VCaP (cell line): ENCODE results near the gene NEGR1.
"Not testable (repeated sequence)": the region's sequence is repeated elsewhere in the genome, so short reads cannot be mapped to it uniquely, and the experiment has no call there.

Experiments used
- H3K27ac ChIP-seq: fragments of 450-650 bp; 2 replicates; pipeline ENCODE4 v1.5.1; 2017
- TF ChIP-seq, protein P1 (sequence below): fragments of 450-650 bp; conservative IDR thresholded peaks from 2 replicates; pipeline ENCODE4 v1.5.1; 2017; ENCODE audit warnings: mild to moderate bottlenecking, moderate library complexity

Gene NEGR1

DNA sequence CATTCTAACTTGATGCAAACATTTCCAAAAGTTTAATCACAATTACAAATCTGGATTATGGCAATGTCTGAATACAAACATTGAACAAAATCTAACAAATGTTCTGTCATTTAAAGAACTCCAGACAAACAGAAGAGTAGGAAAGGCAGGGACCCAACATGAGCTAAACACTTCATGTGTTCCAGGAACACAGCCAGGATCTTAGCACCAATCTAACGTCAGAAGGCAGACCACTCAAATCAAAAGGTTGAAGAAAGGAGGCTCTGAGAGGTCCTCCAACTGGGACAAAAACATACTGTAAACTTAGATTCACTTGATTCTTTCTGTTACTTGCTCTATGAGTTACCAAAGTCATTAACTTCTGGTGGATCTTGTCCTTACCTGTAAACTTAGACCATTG lies 374.0 kb downstream of the NEGR1 start:
- peak overlapping the region; percentile 75 for H3K27ac ChIP-seq
- TF ChIP-seq, protein P1, sequence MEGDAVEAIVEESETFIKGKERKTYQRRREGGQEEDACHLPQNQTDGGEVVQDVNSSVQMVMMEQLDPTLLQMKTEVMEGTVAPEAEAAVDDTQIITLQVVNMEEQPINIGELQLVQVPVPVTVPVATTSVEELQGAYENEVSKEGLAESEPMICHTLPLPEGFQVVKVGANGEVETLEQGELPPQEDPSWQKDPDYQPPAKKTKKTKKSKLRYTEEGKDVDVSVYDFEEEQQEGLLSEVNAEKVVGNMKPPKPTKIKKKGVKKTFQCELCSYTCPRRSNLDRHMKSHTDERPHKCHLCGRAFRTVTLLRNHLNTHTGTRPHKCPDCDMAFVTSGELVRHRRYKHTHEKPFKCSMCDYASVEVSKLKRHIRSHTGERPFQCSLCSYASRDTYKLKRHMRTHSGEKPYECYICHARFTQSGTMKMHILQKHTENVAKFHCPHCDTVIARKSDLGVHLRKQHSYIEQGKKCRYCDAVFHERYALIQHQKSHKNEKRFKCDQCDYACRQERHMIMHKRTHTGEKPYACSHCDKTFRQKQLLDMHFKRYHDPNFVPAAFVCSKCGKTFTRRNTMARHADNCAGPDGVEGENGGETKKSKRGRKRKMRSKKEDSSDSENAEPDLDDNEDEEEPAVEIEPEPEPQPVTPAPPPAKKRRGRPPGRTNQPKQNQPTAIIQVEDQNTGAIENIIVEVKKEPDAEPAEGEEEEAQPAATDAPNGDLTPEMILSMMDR = no peak

DNA sequence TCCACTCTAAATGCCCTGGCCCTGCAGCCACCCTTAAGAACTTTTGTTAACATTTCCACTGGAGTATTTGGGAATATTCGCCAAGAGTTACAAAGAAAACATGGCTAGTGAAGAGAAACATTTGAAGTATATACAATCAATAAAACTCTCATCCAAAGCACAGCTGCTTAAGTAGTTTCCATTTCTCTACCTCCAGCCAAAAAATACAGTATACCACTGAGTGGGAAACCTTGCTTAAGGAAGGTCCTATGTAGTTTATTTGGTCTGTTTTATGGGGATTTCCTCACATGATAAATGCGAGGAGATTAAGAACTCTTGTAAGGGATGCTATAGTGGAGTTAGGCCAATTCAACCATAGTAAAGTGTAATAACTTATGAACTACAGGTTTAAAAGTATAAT lies 382.5 kb downstream of the NEGR1 start:
- TF ChIP-seq, protein P1 = no peak
- H3K27ac ChIP-seq = no peak overlapping the region

DNA sequence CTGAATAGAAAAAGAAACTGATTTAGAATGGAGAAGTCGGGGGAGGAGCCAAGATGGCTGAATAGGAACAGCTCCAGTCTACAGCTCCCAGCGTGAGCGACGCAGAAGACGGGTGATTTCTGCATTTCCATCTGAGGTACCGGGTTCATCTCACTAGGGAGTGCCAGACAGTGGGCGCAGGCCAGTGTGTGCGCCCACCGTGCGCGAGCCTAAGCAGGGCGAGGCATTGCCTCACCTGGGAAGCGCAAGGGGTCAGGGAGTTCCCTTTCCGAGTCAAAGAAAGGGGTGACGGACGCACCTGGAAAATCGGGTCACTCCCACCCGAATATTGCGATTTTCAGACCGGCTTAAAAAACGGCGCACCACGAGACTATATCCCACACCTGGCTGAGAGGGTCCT lies 394.2 kb downstream of the NEGR1 start:
- H3K27ac ChIP-seq = not testable (repeated sequence)

DNA sequence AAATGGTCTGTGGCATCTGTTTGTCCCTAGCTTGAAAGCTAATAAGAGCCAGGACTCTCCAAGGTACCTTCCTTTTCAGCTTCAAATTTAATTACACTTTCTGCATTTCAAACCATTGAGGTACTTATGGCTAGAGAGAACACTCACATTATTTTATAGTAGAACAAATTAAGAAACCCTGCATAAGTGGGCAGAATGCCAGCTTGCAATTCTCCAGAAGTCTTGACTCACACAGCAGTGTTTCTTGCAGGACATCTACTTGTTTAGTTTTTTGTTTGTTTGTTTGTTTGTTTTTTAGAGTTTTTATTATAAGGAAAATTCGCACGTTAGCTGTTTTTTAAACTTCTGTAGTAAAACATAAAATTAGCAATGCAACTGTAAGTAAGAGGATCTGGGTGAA lies 397.2 kb downstream of the NEGR1 start:
- TF ChIP-seq, protein P1 = no peak
- H3K27ac ChIP-seq = no peak overlapping the region

DNA sequence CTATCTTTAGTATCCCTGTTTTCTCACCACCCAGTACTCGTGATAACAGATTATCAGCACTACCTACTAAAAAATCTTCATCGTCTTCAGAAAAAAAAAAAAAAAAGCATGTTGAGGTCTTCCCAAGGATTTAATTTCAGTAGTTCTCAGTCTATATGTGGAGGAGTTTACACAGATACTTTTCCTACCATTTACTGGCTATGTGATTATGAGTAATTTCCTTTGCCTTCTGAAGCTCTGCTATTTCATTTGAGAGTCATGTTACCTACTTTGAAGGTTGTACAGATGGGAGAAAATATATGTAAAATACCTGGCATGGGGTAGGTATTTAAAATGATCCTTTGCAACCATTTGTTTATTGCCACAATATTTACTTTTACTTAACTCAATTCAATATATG lies 399.7 kb downstream of the NEGR1 start:
- H3K27ac ChIP-seq = no peak overlapping the region
- TF ChIP-seq, protein P1 = no peak

DNA sequence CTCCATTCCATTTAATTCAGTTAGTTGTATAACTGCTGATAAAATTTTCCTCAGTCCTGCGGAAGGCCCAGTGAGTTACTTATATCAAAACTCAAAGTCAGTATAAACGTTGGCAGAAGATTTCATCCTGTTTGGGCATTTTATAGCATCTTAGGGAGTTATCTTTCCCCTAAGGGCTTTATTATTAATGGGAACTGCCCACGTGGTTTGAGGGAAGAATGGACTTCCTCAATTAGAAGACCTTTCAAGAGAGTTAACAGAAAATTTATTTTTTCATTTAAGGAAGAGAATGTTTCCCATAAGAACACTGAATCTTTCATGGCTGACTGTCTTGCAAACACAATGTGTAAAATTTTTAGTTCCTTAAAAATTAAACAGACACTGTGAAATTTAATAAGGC lies 400.1 kb downstream of the NEGR1 start:
- TF ChIP-seq, protein P1 = no peak
- no peak overlapping the region for H3K27ac ChIP-seq

DNA sequence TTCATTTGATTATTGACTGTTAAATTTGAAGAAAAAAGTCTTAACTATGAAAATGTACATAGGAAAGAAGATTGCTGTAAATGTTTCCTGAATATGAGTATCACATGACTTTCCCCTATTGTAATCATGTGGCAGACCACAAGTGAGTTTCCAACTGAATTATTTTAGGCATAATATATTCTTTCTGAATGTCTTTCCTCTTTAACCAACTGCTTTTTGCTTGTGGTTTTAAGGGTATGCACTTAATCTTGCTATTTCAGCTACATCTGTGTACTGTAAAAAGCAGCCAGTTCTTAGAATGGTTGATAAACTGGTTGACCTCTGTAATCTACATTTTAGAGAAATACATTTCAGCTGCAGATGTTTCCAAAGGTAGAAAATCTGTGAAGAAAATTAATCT lies 400.7 kb downstream of the NEGR1 start:
- H3K27ac ChIP-seq = no peak overlapping the region
- TF ChIP-seq, protein P1 = no peak

DNA sequence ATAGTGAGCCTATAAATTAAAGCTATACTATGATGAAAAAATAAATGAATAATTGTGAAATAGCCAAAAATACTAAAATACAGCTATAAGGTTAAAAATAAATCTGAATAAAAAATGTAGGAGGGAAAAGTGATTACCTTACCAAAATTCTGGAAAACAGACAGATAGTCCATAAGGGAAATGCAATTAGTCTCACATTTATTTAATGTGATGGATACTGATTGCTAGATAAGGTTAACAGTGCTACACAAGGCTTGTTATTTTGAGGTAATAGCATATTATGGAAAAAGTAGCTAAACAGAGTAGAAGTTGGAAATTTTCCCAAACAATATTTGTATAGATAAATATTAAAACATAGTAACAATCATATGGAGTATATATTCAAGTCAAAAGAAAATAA lies 413.0 kb downstream of the NEGR1 start:
- H3K27ac ChIP-seq = no peak overlapping the region
- TF ChIP-seq, protein P1 = no peak
